GM11168 (cell line): ENCODE data around the gene GBX2.

Experiments
- in situ Hi-C: fragments of 300-500 bp; cut with MboI; formaldehyde crosslinking; loops from one replicate; pipeline ENCODE4 v1.12.0; 2022; ENCODE audit warnings: low sequenced_read_pairs; ENCODE audit not compliant: unreplicated experiment

Gene GBX2

DNA sequence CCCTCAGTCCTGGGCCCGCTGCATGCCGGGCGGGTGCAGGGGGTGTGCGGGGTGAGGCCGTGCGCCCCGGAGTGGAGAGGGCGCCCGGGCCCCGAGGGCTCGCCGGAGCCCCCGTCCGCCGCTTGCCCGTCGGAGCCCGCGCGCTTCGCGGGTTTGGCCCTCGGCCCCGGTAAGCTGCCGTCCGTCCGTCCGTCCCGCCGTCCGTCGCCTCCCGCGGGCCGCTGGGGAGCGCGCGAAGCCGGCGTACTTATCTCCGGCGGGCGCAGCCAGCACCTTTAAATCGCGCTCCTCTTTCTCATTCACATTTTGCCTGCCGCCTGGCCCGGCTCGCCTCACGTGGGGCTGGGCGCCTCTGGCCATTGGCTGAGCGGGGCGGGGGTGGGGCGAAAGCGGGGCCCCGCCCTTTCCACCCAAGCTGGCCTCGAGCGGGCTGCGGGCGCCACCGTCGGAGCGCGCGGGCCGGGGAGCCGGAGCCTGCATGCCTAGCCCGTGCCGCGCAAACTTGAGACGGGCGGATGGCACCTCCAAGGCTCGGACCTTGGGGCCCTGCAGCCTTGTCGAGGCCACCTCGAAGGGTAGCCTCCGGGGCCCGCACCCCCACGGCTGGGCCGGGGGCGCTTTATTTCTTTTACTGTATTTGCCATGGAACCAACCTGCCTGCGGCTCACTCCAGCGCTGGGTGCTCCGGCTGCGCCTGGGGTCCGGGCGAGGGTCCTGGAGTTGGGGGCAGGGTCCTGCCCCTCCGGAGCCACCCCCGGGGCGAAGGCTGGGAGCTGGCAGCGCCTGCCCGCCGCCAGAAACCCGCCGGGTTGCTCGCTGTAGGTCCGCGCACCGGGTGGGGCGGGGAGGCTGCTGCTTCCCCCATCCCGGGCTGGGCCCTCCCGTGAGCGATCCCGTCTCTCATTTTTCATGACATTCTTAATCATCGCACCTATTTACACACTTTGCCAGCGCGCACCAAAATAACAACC lies at the start of gene GBX2:
Gene GBX2, minus strand, starts transcription at position 277 of the 971 bp plus-strand sequence. CDS start 415 bp downstream, outside the sequence.
- in situ Hi-C loops, result no loop called here

- in situ Hi-C loops, result no loop called here
These were observed 49.7 kb upstream of the GBX2 start for GRCh38 chr2:236217926-236218325.

DNA sequence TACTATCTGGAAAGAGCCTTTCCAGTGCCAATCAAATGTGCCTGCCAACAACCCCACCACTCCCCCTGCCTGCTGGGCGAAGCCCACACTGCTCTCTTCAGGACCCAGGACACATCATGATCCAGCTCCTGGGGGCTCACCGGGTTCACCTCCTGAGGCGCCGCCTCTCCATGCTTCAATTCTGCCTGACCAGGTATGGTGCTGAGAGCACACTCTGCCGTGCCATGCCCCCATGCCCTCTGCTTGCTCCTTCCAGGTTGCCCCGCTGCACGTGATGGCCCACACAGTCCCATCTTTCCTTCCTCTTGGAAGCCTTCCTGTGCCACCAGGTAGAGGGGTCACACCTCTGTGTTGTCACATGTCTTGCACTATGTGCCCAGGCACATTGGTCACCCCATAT lies 48.5 kb upstream of the GBX2 start:
- in situ Hi-C loops, result no loop called here

GRCh38 chr2:236215761-236216333 lies 47.7 kb upstream of the GBX2 start:
- in situ Hi-C loops, result no loop called here

- in situ Hi-C loops, result no loop called here
These were observed 47.0 kb upstream of the GBX2 start for GRCh38 chr2:236215196-236215595.

DNA sequence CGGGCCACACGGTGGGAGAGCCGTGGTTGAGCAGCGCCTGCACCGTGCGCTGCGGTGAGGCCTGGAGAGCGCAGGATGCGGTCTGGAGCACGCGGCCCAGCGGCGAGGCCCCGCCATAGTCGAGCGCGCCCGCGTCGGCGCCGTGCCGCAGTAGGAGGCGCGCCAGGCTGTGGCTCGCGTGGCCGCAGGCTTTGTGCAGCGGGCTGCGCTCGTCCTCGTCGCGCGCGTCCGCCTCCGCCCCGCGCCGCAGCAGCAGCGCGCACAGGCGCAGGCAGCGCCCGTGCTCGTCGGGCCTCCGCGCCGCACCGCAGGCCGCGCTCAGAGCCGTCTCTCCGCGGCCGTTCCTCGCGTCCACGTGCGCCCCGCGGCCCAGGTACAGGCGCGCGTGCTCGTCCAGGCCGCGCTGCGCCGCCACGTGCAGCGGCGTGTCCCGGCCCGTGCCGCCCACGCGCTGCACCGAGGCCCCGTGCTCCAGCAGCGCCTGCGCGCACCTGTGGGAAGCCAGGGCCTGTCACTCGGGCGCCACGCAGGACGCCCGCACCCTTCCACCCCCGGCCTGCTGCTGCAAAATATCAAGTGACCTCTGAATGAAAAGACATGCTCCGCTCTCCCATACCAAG lies 46.3 kb upstream of the GBX2 start:
- in situ Hi-C loops, result no loop called here

- in situ Hi-C loops, result no loop called here
These were observed 43.1 kb upstream of the GBX2 start for GRCh38 chr2:236211296-236211695.

DNA sequence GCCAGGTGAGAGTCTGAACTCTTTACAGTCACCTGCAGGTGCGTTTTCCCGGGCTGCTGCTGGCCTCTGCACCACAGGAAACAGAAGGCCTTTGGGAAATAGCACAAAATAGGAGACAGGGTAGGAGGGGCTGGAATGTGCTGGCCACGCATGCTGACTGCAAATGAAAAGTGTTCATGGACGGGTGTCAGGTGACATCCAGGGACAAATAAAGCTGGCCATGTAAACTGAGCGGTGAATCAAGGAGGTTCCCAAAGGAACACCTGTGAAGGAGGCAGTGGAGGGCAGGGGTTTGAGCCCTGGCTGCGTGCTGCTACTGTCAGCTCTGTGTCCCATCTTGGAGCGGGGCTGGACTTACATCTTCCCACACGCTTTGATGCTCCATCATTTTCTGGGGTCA lies 42.4 kb upstream of the GBX2 start:
- in situ Hi-C loops, result no loop called here

GRCh38 chr2:236209996-236210395 lies 41.8 kb upstream of the GBX2 start:
- in situ Hi-C loops, result no loop called here

GRCh38 chr2:236209535-236209934 lies 41.3 kb upstream of the GBX2 start:
- in situ Hi-C loops, result no loop called here

GRCh38 chr2:236208019-236208926 lies 40.1 kb upstream of the GBX2 start:
- in situ Hi-C loops, result no loop called here

- in situ Hi-C loops, result no loop called here
These were observed 39.3 kb upstream of the GBX2 start for GRCh38 chr2:236207472-236207871.

GRCh38 chr2:236205867-236206645 lies 37.9 kb upstream of the GBX2 start:
- in situ Hi-C loops, result no loop called here

DNA sequence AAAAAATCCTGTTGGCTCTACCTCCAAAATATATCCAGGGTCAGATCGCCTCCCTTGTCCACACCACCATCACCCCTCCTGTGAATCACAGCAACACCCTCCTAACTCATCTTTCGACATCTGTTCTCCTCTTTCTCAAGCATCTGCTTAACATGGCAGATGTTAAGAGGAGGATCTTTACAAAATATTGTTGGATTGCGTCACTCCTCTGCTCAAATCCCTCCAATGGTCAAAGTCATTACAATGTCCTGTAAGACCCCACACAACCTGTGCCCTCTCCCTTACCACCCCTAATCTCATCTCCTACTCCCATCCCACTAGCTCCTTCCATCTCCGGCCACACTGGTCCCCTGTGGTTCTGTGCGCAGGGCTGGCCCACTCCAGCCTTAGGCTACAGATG lies 36.8 kb upstream of the GBX2 start:
- in situ Hi-C loops, result no loop called here

GRCh38 chr2:236200378-236200777 lies 32.2 kb upstream of the GBX2 start:
- in situ Hi-C loops, result no loop called here

DNA sequence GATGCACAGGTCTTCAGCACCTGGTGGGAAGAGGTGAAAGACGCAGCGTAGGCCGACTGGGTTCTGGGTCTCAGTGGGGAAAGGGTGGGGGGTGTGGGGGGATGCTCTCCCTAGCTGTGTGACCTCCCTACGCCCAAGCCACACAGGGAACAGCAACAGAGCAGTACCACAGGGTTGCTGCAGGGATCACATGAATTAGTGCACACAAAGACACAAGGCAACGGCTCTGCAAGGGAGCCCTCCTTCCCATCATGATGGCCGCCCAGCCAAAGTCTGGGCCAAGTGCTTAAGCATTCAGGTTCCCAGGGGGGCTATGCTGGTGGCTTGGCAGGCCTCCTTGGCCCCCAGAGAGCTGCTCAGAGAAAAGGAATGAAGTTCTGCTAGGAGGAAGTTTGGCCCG lies 28.2 kb upstream of the GBX2 start:
- in situ Hi-C loops, result no loop called here

GRCh38 chr2:236195726-236196125 lies 27.5 kb upstream of the GBX2 start:
- in situ Hi-C loops, result no loop called here

- in situ Hi-C loops, result no loop called here
These were observed 26.6 kb upstream of the GBX2 start for GRCh38 chr2:236194786-236195185.

DNA sequence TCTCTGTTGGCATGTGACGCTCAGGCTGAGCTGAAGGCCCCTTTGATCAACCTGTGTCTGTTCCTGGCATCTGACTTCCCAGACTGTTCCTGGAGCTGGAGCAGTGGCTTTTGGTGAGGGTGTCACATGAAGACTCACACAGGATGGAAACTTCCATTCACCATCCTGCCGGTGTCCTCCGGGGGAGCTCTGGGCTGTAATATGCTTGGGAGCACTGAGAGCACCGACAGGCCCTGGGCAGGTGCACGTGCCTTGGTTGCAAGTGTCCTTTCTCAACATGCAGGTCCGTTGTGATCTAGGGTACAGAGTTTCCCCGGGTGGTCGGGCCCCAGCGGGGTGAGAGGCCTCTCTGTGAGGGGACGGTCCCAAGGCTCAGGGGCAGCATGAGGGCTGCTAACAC lies 24.8 kb upstream of the GBX2 start:
- in situ Hi-C loops, result no loop called here
